ENCODE results near the gene OR2Z1. TPM values are rescaled to one million over a fixed set of nuclear protein-coding genes. Genes with fewer than 3 reads are reported as not detected.

The OR2Z1 gene
- total and polyA plus RNA-seq, 2 experiments from 2014 or later, result not detected

- H3K9me3 Mint-ChIP-seq, result peaks cover 93% of the 10 kb centered on the region
Observed at GRCh38 chr19:8688930-8689329, 32.5 kb upstream of the OR2Z1 start.

More at GRCh38 chr19:8688930-8689329, 32.5 kb upstream of the OR2Z1 start:
- no peak for DNase-seq (ENCODE audit: low spot score)
- Mint-ChIP-seq H3K27ac (no peak overlapping the region), H3K4me3 (no peak overlapping the region), H3K4me1 (no peaks in the 10 kb centered on the region), H3K36me3 (ENCODE audit: low read depth) (peaks cover 42% of the 10 kb centered on the region), H3K27me3 (ENCODE audit: insufficient read depth, low read depth, poor library complexity) (peaks cover 6% of the 10 kb centered on the region)
- Histone ChIP-seq H3K27ac (ENCODE audit: low read depth) (no peak overlapping the region), H3K27me3 (ENCODE audit: insufficient read depth) (no peaks in the 10 kb centered on the region), H3F3A (replicated peaks; ENCODE audit: low read depth) (no peaks in the 10 kb centered on the region), H4K20me1 (replicated peaks; ENCODE audit: insufficient read depth) (no peaks in the 10 kb centered on the region), H3K79me2 (replicated peaks; ENCODE audit: insufficient read depth) (no peaks in the 10 kb centered on the region), H3K4me3 (no peak overlapping the region), H3K36me3 (ENCODE audit: insufficient read depth) (no peaks in the 10 kb centered on the region), H2AFZ (no peak overlapping the region), H3K4me2 (no peak overlapping the region), H3K9me2 (ENCODE audit: insufficient read depth) (no peaks in the 10 kb centered on the region), H3K4me1 (ENCODE audit: insufficient read depth) (no peaks in the 10 kb centered on the region)
- ATAC-seq, result no peak
- TF ChIP-seq JUNB (IDR thresholded peaks at IDR 0.05; ENCODE audit: unreplicated experiment) (no peak), EZH2phosphoT487 (IDR thresholded peaks at IDR 0.05; ENCODE audit: unreplicated experiment) (no peak), NANOG (IDR thresholded peaks at IDR 0.05; ENCODE audit: borderline replicate concordance) (no peak), CREB1 (CRISPR knock-in tag; IDR thresholded peaks at IDR 0.05; ENCODE audit: low read depth) (no peak), ZNF114 (CRISPR knock-in tag; IDR thresholded peaks at IDR 0.05) (no peak), ZNF462 (CRISPR knock-in tag; IDR thresholded peaks at IDR 0.05) (no peak), ZNF331 (CRISPR knock-in tag; IDR thresholded peaks at IDR 0.05; ENCODE audit: low read depth) (no peak), EZH2 (IDR thresholded peaks at IDR 0.05; ENCODE audit: low read depth, unreplicated experiment) (no peak), REST (IDR thresholded peaks at IDR 0.05; ENCODE audit: unreplicated experiment) (no peak), CTCF (conservative IDR thresholded peaks at IDR 0.05; ENCODE audit: low read depth in 2 of 2) (no peak), ETS1 (IDR thresholded peaks at IDR 0.05) (no peak), POLR2AphosphoS5 (IDR thresholded peaks at IDR 0.05; ENCODE audit: low read depth) (no peak), STAT1 (IDR thresholded peaks at IDR 0.05; ENCODE audit: unreplicated experiment) (no peak)
